GM18873 (cell line): Measurements from ENCODE around the gene ZNF619.

Experiments used
- ATAC-seq: cut with Tn5 transposase; IDR thresholded peaks from one replicate; pipeline ENCODE4 v1.9.1; 2021; ENCODE audit warnings: mild to moderate bottlenecking, moderate library complexity, moderate number of reproducible peaks; ENCODE audit not compliant: unreplicated experiment, low FRiP score

The ZNF619 gene

DNA sequence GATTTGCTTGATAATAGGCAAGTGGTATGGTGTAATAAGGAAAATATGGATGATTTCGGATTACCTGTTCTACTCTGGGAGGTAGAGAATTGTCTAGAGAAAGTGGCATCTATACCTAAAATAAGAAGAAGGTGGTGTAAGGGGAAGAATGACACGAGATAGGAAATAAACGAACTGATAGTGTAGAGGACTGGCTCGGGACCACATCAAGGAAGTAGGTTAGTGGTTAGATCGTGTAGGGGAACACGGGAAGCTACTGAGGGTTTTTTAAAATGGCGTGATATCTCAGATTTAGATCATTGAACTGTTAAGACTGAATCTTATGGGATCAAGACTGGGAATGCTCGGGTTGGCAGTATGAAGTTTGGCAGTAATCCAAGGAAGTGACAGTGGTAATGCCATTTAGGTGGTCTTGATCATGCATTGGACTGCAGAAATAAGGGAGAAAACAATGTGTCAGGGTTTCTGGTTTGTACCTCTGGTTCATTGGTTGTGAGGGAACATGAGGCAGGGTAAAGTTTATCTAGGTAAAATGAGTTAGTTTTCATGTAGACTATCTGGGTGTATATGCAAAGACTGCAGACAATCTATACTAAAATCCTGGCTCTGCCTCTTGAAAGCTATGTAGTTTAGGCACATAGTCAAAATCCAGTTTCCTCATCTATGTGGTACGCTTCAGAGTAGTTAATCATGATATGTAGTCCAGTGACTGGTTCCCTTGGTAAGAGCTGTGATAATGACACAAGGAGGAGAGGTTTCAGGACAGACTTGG, 12.4 kb upstream of the ZNF619 start:
- no peak for ATAC-seq

DNA sequence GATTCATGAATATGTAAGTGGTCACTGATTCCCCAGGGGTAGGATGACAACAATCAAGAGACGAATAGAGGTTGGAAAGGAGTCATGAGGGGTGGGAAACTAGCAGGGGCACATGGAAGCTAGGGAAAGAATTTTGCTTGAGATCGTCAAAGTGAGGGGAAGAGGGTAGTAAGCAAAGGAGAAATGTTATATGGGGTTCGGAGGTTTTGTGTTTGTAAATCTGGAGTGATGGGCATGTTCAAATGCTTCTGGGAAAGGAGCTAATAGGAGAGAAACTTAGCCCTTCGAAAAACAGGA, 11.9 kb upstream of the ZNF619 start:
- ATAC-seq = no peak

DNA sequence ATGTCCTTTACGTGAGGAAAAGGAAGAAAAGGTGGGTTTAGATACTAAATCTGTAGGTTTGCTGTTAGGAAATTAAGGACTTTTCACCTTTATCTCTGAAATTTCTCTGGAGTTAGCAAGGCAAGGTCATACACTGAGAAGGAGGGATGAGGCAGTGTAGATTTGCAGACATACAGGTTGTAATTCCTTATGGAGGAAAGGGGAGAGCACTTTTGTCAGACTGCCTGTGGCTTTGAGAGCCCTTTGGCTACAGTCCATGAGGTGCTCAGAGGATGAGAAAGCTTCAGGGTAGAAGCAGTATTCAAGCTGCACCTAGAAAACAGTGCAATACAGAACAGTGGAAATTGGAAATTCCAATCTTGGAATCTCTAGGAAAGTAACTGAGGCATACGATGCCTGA, 11.5 kb upstream of the ZNF619 start:
- no peak for ATAC-seq

DNA sequence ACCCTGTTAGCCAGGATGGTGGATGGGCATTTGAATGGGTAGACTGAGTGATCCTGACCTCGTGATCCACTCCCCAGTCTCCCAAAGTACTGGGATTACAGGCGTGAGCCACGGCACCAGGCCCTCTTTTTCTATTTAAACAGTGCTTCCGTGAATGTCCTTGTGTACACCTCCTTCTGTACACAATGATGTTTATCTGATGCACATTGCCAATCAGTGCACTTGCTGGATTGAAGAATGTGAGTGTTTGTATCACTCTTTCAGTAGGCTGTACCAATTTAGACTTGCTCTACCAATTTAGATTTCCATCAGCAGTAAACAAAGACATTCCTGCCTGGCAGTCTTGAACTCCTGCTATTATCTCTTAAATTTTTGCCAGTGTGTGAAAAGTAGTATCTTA, 8.9 kb upstream of the ZNF619 start:
- no peak for ATAC-seq

DNA sequence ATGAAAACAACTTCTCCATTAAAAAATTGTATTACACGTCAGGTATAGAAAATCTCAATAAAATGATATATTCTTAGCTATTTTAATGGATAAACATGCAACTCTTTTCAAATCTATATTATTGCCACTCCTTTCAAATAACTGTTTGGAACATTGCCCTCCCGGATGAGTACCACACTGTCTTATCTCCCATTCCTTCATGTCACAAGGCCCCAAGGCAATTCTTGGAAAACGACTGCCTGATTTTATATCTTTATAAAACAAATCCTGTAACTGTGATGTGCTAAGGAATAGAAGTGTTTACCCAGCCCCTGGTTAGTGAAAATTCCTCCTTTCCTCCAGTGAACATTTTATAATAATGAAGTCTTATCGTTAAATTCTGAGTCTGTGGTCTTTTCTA, 6.2 kb upstream of the ZNF619 start:
- ATAC-seq = no peak

DNA sequence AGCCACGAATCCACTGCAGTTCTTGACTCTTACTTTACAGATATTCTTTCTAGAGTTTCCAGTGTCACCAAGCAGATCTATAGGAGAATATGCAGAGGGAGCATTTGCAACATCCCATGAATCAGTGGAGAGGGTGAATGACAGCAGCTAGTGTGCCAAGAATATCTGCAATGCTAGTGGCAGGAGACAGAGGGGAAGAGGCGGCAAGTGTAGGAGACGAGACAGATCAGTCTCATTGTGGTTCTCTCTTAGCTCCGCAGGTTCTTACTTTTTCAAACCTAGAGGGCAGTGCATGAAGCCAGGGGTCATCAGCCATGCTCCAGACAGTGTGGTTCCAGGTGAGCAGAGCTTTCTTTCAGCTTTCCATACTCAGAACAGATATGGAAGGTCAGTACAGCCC, 744 bp downstream of the ZNF619 start:
- no peak for ATAC-seq

DNA sequence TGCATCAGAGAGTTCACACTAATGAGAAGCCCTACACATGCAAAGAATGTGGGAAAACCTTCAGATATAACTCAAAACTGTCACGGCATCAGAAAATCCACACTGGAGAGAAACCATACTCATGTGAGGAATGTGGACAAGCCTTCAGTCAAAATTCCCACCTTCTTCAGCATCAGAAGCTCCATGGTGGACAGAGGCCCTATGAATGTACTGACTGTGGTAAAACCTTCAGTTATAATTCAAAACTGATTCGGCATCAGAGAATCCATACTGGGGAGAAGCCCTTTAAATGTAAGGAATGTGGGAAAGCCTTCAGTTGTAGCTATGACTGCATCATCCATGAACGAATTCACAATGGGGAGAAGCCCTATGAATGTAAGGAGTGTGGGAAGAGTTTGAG, 10.2 kb downstream of the ZNF619 start:
- ATAC-seq = no peak

DNA sequence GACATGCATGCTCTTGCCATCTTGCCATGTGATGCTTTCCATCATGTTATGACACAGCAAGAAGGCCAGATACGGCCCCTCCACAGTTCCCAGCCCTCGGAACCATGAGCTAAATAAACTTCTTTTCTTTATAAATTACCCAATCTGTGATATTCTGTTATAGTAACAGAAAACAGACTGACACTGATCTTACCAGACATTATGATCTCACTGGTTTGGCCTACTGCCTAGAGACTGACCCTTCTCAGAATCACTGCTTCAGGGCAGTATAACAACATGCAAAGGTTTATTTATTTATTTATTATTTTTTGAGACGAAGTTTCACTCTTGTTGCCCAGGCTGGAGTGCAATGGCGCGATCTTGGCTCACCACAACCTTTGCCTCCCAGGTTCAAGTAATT, 14.0 kb downstream of the ZNF619 start:
- ATAC-seq = no peak

DNA sequence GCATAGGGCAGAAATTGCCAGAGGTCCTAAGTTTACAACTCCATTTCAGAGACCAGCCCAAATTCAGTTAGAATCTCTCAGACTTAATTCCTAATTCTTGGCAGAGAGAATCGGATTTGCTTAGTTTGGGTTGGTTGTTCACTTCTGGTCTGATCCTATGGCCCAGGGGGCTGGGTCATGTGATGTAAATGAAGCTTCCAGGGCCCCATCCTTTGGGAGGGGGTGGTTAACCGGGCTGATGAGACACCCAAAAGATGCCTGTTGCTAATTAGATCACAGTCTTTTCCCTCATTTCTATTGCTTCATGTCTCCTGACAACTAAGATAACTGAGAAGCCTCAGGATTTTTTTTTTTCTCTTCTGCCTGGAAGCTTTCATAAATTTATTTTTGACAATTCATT, 17.8 kb downstream of the ZNF619 start:
- ATAC-seq = no peak

DNA sequence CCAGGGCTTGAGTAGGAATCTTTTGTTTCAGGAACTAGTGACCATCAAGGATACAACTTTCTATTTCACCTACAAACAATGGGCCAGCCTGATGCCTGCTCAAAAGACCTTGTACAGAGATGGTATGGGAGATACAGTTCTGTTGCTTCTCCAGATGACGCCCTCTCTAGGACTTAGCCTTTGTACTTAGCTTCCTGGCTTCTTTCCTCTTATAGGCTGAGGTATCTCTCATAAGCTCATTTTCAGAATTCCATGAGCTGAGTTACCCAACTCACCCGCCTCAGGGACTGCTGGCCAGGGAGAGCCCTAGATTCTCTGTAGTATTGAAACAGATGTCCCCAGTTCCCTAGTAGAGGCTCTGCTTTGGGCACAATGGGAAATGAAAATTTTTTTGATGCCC, 20.4 kb downstream of the ZNF619 start:
- ATAC-seq = no peak

DNA sequence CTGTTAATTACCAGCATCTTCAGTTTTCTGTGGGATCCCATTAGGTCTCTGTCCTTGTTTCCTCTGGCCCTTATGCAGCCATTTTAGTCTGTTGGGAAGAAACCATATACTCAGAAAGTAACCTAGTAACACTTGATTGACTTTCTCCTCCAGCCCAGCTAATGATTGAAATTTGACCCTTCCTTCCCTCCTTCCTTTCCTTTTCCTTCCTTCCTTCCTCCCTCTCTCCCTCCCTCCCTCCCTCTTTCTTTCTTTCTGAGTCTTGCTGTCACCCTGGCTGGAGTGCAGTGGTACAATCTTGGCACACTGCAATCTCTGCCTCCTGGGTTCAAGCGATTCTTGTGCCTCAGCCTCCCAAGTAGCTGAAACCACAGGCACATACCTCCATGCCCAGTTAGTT, 23.0 kb downstream of the ZNF619 start:
- ATAC-seq = no peak

DNA sequence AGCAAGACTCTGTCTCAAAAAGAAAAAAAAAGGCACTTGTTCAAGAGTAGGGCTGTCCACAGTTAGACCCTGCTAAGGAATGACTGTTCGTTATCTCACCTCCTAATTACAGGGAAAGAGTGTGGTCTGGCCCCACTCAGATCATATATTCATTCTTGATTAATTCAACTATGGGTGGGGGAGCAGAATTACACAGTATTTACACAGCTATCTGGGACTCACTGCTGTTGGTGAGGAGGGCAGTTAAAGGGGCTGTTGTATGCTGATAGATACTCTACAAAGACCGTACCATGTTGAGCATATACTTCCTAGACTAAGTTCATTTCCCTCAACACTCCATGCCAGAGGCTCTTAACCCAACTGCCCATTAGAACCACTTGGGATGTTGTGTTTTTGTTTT, 25.1 kb downstream of the ZNF619 start:
- ATAC-seq = no peak

DNA sequence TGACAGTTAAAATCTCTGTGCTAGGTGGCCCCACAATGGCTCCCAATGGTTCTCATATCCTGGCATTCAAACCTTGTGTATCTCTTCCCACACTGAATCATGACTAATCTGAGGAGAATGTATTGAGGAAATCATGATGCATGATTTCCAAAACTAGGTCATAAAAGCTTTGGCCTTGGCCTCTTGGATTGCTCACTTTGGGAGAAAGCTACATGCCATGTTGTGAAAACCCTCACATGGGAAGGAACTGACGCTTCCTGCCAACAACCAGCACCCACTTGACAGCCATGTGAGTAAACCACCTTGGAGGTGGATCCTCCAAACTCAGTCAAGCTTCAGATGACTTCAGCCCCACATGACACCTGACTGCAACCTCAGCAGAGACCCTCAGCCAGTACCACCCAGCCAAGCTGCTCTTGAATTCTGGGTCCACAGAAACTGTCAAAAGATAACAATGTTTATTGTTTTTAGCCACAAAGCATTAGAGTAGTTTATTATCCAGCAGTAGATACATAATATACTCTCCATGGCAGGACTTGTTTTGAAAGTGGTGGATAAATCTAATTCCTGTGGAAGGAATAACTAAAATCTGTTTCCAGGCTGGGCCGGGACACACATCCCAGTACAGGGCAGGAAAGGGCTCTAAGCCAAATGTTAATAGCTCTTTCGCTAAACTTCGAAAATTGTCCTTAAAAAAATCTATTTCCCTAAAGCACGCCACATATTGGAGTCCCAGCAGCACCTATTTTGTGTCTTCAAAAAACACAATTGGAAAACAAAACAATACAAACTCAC, 27.9 kb downstream of the ZNF619 start:
- no peak for ATAC-seq

DNA sequence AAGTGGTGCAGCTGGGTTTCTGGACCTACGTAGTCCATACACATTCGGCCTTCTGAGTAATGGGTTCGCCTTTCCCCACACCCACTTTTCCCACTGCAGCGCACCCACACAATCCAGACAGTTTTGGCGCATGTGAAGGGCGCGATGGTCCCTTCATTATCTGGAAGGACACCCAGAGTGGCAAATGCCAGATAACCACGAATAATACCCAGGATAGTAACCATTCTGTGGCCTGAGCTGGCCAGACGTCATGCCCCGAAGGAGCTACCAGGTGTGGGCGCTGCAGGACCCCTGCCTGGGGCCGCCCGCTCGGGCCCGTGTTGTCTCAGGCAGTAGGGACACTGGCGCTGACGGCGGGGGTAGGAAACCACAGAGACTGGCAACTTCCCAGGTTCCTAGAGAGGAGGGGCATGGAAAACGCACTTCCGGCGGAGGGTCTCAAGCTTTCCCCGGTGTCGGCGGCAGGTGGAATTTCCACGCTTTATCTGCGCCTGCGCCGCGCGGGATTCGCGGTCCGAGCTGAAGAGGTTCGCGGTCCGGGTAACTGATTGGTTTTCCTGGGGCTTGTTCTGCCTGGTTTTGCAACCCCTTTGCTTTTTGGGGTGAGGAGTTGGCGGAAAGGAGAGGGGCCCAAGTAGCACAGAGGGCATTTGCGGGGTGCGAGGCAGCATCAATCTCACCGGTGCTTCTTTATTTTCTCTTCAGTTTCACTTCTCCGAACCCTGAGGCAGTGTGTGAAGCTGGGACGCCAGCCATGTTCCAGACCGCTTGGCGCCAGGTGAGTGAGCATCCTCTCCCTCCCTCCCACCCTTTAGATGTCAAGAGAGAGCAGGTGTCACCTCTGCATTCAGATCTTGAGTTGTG, 28.9 kb downstream of the ZNF619 start, which contains the start of gene ZNF620:
TSS of gene ZNF620 (plus strand) at position 441 of the 864 bp plus-strand sequence. CDS start at position 755, 314 bp downstream.
- ATAC-seq = no peak

DNA sequence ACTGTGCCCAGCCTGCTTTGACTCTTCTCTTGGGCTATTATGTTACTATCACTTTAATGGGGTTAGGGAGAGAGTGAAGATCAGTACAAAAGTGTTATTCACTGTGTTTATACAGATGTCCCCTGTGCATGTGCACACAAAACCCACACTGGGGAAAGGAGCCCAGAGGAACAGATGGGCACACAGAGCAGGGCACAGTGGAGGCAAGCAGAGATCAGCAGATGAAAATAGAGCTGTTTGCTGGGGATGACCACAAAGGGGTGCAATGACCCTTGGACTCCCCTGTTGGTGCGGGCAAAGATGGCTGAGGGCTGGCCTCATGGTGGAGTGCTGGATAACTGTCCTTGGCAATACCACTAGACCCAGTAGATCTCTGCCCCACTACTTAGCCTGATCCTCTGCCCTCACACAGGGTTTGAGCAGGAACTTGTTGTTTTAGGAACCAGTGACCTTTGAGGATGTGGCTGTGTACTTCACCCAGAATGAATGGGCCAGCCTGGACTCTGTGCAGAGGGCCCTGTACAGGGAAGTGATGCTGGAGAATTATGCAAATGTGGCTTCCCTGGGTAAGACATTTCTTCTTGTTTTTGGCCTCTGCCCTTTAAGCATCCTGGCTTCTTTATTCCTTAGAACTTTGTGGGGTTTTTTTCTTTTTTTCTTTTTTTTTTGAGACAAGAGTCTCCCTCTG, 34.3 kb downstream of the ZNF619 start:
- no peak for ATAC-seq

DNA sequence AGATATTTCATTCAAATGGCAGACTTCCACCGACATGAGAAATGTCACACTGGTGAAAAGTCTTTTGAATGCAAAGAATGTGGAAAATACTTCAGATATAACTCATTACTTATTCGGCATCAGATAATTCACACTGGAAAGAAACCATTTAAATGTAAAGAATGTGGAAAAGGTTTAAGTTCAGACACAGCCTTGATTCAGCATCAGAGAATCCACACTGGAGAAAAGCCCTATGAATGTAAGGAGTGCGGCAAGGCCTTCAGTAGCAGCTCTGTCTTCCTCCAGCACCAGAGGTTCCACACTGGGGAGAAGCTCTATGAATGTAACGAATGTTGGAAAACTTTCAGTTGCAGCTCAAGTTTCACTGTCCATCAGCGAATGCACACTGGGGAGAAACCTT, 39.3 kb downstream of the ZNF619 start:
- ATAC-seq = no peak

DNA sequence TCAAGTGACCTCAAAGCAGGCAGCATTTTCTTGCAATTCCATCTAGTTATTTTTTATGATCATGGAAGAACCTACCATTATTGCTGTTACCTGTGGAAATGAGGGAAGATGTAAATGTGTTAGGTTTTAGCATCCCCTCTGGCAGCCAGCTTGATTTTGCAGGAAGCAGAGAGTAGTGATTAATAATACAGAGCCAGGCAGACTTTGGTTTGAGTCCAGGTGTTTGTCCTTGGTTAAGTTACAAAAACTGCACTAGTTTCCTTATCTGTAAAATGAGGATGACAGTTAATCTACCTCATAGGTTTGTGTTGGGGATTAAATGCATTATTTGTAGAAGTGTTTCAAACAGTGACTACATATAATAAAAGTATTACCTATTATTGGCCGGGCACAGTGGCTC, 41.1 kb downstream of the ZNF619 start:
- ATAC-seq = no peak

DNA sequence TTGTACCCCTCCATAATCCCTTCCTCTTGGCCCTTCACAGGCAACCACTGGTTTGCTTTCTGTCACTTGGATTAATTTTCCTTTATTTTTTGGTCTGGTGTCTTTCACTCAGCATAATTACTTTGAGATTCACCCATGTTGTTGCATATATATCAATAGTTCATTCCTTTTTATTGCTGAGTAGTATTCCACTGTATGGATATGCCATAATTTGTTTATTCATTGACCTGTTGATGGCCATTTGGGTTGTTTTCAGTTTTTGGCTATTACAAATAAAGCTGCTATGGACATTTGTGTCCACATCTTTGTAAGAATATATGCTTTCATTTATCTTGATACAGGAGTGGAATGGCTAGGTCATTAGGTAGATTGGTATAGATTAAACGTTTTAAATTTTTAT, 41.9 kb downstream of the ZNF619 start:
- ATAC-seq = no peak

DNA sequence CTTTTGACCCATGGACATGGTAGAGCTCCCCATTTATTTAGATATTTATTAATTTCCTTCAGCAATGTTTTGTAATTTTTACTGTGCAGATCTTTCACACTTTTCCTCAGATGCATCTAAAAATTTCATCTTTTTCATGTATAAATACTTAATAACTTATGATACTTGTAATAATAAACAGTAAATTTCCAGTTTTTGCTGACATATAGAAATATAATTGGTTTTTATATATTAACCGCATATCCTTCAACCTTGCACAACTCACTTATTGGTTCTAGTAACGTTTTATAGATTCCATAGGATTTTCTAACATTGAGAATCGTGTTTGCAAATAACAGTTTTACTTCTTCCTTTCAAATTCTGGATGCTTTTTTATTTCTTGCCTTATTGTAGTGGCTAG, 44.3 kb downstream of the ZNF619 start:
- no peak for ATAC-seq

DNA sequence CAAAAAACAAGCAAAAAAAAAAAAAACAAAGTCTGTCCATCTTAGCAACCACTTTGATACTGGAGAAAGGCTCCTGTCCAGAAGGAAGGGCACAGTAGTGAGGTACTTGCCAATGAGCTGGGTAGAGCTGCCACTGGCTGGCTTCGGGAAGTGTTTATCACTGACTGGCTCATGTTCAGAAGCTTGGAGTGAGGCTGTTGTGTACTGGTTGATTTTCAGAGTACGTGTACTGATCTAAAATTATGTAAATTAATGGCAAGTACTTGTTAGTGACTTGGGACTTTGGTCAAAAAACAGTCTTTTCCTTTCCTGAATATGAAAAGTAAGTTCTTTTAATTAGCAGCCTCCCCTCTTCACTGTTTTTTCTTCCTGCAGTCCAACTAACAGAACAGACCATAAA, 46.9 kb downstream of the ZNF619 start:
- no peak for ATAC-seq

DNA sequence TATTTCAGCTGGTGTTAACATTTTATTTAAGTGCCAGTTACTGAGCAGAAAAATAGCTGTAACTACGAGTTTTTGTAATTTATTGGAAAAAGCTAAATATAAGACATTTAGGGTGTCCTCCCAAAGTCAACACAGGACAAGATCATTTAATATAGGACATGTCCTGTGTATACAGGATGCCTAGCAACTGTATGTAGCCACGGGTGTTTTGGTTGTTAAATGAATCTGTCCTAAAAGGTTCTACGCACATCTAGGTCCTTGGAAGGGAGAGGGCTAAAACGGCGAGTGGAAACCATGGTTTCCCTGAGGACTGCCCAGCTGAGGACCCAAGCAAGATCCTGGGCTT, 47.3 kb downstream of the ZNF619 start:
- ATAC-seq = no peak
